Bronchus fibroblast of lung (primary cell): ENCODE measurements around the gene LDOC1. TPM values are rescaled to one million over a fixed set of nuclear protein-coding genes. Genes with fewer than 3 reads are reported as not detected.

Experiments
- total RNA-seq: library from RNA; depleted of rRNA; stranded (reverse); fragments of >200 nt; gene quantifications from 2 replicates; pipeline ENCODE4 v1.2.3, GENCODE V29; 2015

LDOC1 gene
- total RNA-seq, result 17.0 and 18.3 TPM in 2 replicates

DNA sequence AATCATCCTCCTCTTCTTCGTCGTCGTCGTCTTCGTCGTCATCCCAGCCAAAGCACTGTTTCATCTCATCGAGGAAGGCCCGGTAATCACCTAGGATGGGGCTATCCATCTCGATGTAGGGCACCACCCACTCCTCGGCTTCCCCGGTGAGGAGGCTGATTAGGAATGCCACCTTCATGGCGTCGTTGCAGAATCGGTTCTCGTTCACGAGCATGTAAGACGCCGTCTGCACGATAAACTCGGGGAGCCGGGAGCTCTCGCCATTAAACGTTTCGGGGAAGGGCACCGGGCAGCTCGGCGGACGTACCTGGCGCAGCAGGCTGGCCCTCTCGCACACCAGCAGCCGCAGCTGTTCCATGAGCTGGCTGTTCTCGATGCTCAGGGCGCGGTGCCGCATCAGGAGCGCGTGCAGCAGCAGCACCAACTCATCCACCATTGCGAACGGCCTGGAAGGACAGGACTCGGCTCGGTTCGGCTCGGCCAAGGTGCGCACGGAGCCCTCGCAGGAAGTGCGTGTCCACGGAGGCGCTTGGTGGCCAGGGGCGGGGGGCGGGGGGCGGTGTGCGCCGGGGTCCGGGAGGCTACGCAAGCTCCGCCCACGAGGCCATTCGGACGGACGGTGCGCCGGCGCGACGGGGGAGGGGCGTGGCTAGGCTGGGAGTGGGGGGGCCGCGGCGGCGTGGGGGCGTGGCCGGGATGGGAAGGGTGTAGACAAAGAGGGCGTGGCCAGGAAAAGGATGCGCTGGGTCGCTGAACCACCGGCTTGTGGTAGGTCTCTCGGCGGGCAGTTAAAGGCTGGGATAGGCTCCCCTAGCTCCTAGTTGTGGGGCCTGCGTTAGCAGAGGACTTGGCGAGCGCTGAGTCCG, at the start of gene LDOC1:
LDOC1 (minus strand) TSS at position 544 of the 866 bp plus-strand sequence; CDS start at position 436, 108 bp downstream.

Other genes starting within 250 kb of the LDOC1 start
- not detected in 2 replicates for gene SPANXB1, start 174.5 kb downstream of the LDOC1 start, total RNA-seq
- gene SPANXC, start 65.4 kb upstream of the LDOC1 start, total RNA-seq, result not detected in 2 replicates